Suprapubic skin (tissue), 4 donors: ENCODE results near the gene CAPN11. TPM values are rescaled to one million over a fixed set of nuclear protein-coding genes. Genes with fewer than 3 reads are reported as not detected.

ENCODE experiments used
- DNase-seq, 2 donors: peaks; one replicate each; pipeline ENCODE4 v3.0.0-alpha.2; 2019; ENCODE audit warnings: low spot score in 2 of 2
- H3K27ac ChIP-seq: fragments of 200-600 bp; sonication (generic); one replicate; pipeline ENCODE4 v1.5.1; 2019
- H3K27me3 ChIP-seq: fragments of 200-600 bp; sonication (generic); one replicate; pipeline ENCODE4 v1.5.1; 2019
- H3K36me3 ChIP-seq: fragments of 200-600 bp; sonication (generic); one replicate; pipeline ENCODE4 v1.5.1; 2019
- H3K4me1 ChIP-seq: fragments of 200-600 bp; sonication (generic); one replicate; pipeline ENCODE4 v1.5.1; 2019
- H3K4me3 ChIP-seq: fragments of 200-600 bp; sonication (generic); one replicate; pipeline ENCODE4 v1.5.1; 2019; ENCODE audit warnings: mild to moderate bottlenecking
- H3K9me3 ChIP-seq: fragments of 200-600 bp; sonication (generic); one replicate; pipeline ENCODE4 v1.5.1; 2019
- EP300 ChIP-seq: sonication (generic); formaldehyde crosslinking; IDR thresholded peaks from one replicate; pipeline ENCODE4 v1.6.1; 2017; ENCODE audit warnings: antibody characterized with exemption
- POLR2A ChIP-seq, 2 donors: fragments of 450-650 bp; IDR thresholded peaks; one replicate each; pipeline ENCODE4 v1.6.1; 2017; ENCODE audit warnings: antibody characterized with exemption in 2 of 2, mild to moderate bottlenecking in 2 of 2, moderate library complexity in 2 of 2
- POLR2AphosphoS5 ChIP-seq, 3 donors: sonication (generic); formaldehyde crosslinking; IDR thresholded peaks; one replicate each; pipeline ENCODE4 v1.6.1; 2017; ENCODE audit warnings: antibody characterized with exemption in 3 of 3
- WGBS: methylation state at CpG from one replicate; pipeline ENCODE4 v1.1.5; 2018; 5-methylcytosine and 5-hydroxymethylcytosine counted together
- total RNA-seq, 4 donors: library from RNA; depleted of rRNA; stranded (reverse); fragments of >200 nt; gene quantifications; one replicate each; pipeline ENCODE4 v1.1.0, GENCODE V29; 2016
- TF ChIP-seq, protein P1 (sequence below), 2 donors: fragments of 200-600 bp in 1 of 2; fragments of 450-650 bp in 1 of 2; sonication (generic) in 1 of 2; IDR thresholded peaks; one replicate each; pipeline ENCODE4 v1.5.1; 2016 to 2019; ENCODE audit warnings: antibody characterized with exemption in 2 of 2, mild to moderate bottlenecking in 1 of 2, moderate library complexity in 1 of 2

The CAPN11 gene
- total RNA-seq, 4 donors from 2014 or later = 0.45 to 2.5 (median 1.2) TPM

DNA sequence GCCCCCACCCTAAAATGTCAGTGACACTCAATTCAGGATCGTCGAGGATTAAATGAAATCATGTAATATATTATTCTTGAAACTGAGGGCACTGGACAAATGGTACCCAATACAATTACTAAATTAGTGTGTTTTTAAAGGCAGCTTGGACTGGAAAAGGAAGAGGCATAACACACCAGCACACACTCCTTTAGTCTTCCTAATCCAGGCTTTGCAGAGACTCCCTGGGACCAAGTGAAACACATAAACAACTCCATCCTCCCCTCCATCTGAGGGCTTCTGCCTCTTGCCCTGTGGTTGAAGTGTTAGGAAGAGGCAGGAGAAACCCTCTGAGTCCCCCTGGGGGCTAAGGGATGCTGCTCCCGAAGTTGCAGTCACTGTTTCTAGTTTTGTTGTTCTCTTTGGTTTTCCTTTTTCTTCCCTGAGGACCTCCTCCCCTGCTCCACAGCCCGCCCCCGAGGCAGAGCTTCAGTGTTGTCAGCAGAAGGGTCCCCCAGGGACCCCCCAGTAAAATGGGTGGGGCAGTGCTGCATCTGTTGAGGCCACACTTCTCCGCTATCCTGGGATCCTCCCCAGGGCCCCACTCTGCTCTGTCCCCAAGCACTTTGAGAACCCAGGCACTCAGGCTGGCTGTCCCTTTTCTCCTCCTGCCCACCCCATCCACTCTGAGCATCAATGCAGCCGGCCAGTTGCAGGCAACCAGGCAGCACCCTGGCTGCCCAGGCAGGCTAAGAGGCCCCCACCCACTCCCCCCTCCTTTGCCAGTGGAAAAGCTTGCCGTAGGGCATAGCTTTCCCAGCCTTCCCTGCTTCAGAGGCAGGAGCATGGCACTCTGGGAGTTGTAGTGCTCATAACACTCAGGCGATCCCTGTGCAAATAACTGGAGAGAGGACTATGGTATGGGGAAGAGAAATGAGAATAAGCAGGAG is 25.4 kb upstream of the CAPN11 start:
- Histone ChIP-seq H3K9me3 (no peaks in the 10 kb centered on the region), H3K36me3 (peaks cover 40% of the 10 kb centered on the region), H3K4me3 (peak overlapping the region; percentile 20), H3K4me1 (peaks cover 40% of the 10 kb centered on the region), H3K27ac (no peak overlapping the region), H3K27me3 (no peaks in the 10 kb centered on the region)
- TF ChIP-seq EP300 (no peak), POLR2AphosphoS5 (IDR thresholded peaks at IDR 0.05) (no peak), POLR2A (IDR thresholded peaks at IDR 0.05) (no peak)
- TF ChIP-seq, protein P1, sequence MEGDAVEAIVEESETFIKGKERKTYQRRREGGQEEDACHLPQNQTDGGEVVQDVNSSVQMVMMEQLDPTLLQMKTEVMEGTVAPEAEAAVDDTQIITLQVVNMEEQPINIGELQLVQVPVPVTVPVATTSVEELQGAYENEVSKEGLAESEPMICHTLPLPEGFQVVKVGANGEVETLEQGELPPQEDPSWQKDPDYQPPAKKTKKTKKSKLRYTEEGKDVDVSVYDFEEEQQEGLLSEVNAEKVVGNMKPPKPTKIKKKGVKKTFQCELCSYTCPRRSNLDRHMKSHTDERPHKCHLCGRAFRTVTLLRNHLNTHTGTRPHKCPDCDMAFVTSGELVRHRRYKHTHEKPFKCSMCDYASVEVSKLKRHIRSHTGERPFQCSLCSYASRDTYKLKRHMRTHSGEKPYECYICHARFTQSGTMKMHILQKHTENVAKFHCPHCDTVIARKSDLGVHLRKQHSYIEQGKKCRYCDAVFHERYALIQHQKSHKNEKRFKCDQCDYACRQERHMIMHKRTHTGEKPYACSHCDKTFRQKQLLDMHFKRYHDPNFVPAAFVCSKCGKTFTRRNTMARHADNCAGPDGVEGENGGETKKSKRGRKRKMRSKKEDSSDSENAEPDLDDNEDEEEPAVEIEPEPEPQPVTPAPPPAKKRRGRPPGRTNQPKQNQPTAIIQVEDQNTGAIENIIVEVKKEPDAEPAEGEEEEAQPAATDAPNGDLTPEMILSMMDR (IDR thresholded peaks at IDR 0.05) = no peak
- no peak for DNase-seq
- WGBS = 26% methylated on average over 9 of the region's 9 CpGs

DNA sequence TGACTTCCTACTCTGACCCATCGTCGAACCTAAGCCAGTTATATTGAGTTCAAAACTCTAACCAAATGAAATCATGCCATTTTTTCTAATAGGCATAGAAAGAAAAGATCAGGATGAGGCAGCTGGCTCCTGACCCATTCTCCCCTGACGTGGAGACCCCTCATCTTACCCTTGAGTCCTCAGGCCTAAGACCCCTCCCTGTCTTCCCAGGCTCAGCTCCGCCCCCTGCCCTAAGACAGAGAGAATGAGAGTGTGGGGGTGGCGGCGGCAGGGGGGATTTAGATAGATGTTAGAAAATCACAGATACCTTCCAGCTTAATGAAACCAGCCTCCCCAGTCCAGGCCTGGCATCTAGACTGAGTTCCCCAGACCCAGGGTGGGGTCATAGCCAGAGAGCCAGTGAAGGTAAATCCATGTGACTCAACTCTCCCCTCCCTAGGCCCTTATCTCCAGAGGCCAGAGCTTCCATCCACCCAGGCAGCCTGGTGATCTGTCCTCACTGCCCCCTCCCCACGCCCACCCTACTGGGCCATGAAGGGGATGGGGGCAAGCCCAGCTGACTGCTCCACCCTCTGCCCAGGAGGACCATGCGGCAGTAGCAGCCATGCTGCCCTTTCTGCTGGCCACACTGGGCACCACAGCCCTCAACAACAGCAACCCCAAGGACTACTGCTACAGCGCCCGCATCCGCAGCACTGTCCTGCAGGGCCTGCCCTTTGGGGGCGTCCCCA is 24.5 kb upstream of the CAPN11 start:
- H3K9me3 ChIP-seq = no peaks in the 10 kb centered on the region
- H3K27ac ChIP-seq = no peak overlapping the region
- TF ChIP-seq EP300 = no peak
- TF ChIP-seq POLR2AphosphoS5 (IDR thresholded peaks at IDR 0.05) = no peak
- TF ChIP-seq POLR2A (IDR thresholded peaks at IDR 0.05) = no peak
- TF ChIP-seq, protein P1 (IDR thresholded peaks at IDR 0.05) = no peak
- H3K27me3 ChIP-seq = no peaks in the 10 kb centered on the region
- WGBS = 85% methylated on average over 8 of the region's 12 CpGs
- no peak for DNase-seq
- no peak overlapping the region for H3K4me3 ChIP-seq
- peaks cover 46% of the 10 kb centered on the region for H3K36me3 ChIP-seq
- peaks cover 31% of the 10 kb centered on the region for H3K4me1 ChIP-seq

DNA sequence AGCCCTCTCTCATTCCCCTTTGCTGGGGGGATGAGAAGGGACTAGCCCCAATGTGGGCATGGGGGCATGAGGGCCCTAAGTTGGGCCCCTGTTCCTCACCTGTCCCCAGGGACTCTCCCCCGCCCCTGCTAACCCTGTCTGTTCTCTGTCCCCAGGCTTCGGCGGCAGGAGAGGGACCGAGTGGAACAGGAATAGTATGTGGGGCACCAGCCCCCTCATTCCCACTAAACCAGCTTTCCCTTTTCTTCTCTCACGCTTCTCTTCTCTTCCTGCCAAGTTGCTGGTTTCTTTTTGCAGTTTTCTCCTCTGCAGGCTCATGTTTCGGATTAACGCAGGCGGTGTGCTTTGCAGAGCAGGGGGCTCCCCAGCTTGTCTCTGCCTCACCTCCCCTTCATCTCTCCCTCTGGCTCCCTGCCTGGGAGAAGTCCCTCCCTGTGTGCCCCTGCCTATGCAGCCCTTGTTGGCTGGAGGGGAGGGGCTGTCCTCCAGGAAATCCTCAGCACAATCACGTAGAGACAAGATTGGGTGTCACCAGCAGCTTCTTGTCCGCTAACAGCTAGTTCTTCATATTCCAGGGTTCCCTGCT is 23.4 kb upstream of the CAPN11 start:
- Histone ChIP-seq H3K4me1 (peaks cover 29% of the 10 kb centered on the region), H3K36me3 (peaks cover 57% of the 10 kb centered on the region), H3K9me3 (no peaks in the 10 kb centered on the region), H3K27ac (no peak overlapping the region), H3K4me3 (no peak overlapping the region), H3K27me3 (no peaks in the 10 kb centered on the region)
- no peak for DNase-seq
- WGBS = 88% methylated on average over 10 of the region's 10 CpGs
- TF ChIP-seq POLR2A (IDR thresholded peaks at IDR 0.05) = no peak
- TF ChIP-seq POLR2AphosphoS5 (IDR thresholded peaks at IDR 0.05) = no peak
- no peak for TF ChIP-seq EP300
- TF ChIP-seq, protein P1 (IDR thresholded peaks at IDR 0.05) = no peak

DNA sequence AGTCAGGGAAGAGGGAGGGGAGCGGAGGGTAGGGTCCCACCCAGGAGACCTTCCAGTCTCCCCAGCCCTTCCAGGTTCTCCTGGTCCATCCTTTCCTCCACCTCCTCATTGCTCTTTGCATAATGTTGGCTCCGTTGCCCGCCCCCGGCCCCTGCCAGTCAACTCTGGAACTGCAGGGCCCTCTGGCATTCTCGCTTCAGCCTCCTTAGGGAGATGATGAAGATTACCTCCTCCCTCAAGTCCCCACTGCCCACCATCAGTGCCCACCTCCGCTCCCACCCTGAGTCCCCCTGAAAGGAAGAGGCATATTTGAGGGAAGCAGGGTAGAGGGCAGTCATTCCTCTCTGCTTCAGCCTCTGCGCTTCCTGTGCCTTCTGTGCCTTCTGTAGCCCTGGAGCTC is 22.7 kb upstream of the CAPN11 start:
- no peak for TF ChIP-seq POLR2AphosphoS5 (IDR thresholded peaks at IDR 0.05)
- TF ChIP-seq EP300 = no peak
- Histone ChIP-seq H3K4me1 (peaks cover 29% of the 10 kb centered on the region), H3K27ac (no peak overlapping the region), H3K27me3 (no peaks in the 10 kb centered on the region), H3K9me3 (no peaks in the 10 kb centered on the region), H3K4me3 (no peak overlapping the region), H3K36me3 (peaks cover 63% of the 10 kb centered on the region)
- WGBS = 81% methylated on average over 7 of the region's 7 CpGs
- no peak for DNase-seq

DNA sequence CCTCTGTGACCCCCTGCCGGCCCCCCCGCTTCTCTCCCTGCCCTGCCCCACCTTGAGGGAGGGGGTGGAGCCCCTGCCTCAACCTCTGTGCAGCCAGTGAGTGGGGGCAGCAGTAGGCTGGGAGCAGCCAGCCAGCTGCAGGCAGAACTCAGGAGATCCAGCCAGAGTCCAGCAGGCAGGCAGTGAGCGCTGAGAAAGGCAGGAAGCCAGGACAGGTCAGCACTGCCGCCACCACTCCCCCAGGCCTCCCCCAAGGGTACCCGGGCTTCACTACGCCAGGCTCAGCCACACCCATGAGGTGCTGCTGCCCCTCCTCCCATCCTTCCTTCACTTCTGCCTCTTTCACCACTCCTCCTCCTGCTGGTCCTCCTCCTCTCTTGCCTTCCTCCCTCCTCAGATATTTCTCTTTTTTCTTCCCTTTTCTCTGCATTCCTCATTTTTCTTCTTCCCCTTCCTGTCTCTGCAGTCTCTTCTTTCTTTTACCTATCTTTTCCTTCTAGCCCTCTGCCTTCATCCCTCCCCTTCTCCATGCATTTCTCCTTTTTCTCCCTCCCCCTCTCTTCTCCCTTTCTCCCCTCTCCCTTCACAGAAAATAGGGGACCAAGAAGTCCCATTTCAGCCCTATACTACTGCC is 19.8 kb upstream of the CAPN11 start:
- H3K4me3 ChIP-seq = no peak overlapping the region
- H3K9me3 ChIP-seq = no peaks in the 10 kb centered on the region
- H3K27ac ChIP-seq = no peak overlapping the region
- DNase-seq = no peak
- H3K4me1 ChIP-seq = peaks cover 2% of the 10 kb centered on the region
- TF ChIP-seq EP300 = no peak
- no peak for TF ChIP-seq POLR2A (IDR thresholded peaks at IDR 0.05)
- TF ChIP-seq, protein P1 (IDR thresholded peaks at IDR 0.05) = no peak
- no peak for TF ChIP-seq POLR2AphosphoS5 (IDR thresholded peaks at IDR 0.05)
- H3K27me3 ChIP-seq = no peaks in the 10 kb centered on the region
- 55% methylated on average over 4 of the region's 6 CpGs for WGBS
- H3K36me3 ChIP-seq = peaks cover 88% of the 10 kb centered on the region
